Dorsolateral prefrontal cortex (tissue), 118 donors: Measurements from ENCODE around the gene PSMD4. TPM values are rescaled to one million over a fixed set of nuclear protein-coding genes. Genes with fewer than 3 reads are reported as not detected.

Source experiments
- total RNA-seq, 120 experiments: library from RNA; stranded (reverse); gene quantifications; one replicate each; pipeline versions ENCODE4 v1.2.3 to v1.2.4, GENCODE V29; 2022

The PSMD4 gene
- total RNA-seq, 120 experiments from 2014 or later, result 129 to 230 (median 181) TPM

Other genes with a start within 250 kb of the PSMD4 start
- gene MINDY1, start 247.8 kb upstream of the PSMD4 start, total RNA-seq, result 10 to 100 TPM; 12.0 to 93.6 (median 37.4) TPM
- 10 to 100 TPM; 12.4 to 27.8 (median 20.6) TPM for gene PRUNE1, start 246.3 kb upstream of the PSMD4 start, total RNA-seq
- 1 to 10 TPM in 62 of 120 experiments, under 1 TPM in 58; 0.20 to 4.9 (median 1.1) TPM for gene BNIPL, start 218.1 kb upstream of the PSMD4 start, total RNA-seq
- 10 to 100 TPM in 2 of 120 experiments, 1 to 10 TPM in 118; 1.8 to 11.6 (median 4.8) TPM for gene C1orf56, start 207.0 kb upstream of the PSMD4 start, total RNA-seq
- 10 to 100 TPM; 46.3 to 92.3 (median 62.6) TPM for gene CDC42SE1, start 195.1 kb upstream of the PSMD4 start, total RNA-seq
- 100 to 1,000 TPM in 38 of 120 experiments, 10 to 100 TPM in 82; 27.7 to 125 (median 89.6) TPM for gene MLLT11, start 194.3 kb upstream of the PSMD4 start, total RNA-seq
- 10 to 100 TPM; 11.6 to 37.2 (median 20.4) TPM for gene GABPB2, start 184.0 kb upstream of the PSMD4 start, total RNA-seq
- 10 to 100 TPM; 12.8 to 41.0 (median 24.6) TPM for gene SEMA6C, start 108.1 kb upstream of the PSMD4 start, total RNA-seq
- 1 to 10 TPM in 102 of 120 experiments, under 1 TPM in 14, not detected in 4; 0.40 to 6.4 (median 1.9) TPM for gene TNFAIP8L2, start 98.1 kb upstream of the PSMD4 start, total RNA-seq
- gene LYSMD1, start 88.8 kb upstream of the PSMD4 start, total RNA-seq, result 10 to 100 TPM; 11.8 to 24.4 (median 17.1) TPM
- 10 to 100 TPM; 20.8 to 38.5 (median 28.7) TPM for gene SCNM1, start 88.6 kb upstream of the PSMD4 start, total RNA-seq
- 1 to 10 TPM in 27 of 120 experiments, under 1 TPM in 7, not detected in 86; 0.60 to 2.8 (median 1.3) TPM for gene TMOD4, start 78.8 kb upstream of the PSMD4 start, total RNA-seq
- gene VPS72, start 64.5 kb upstream of the PSMD4 start, total RNA-seq, result 10 to 100 TPM; 29.6 to 76.5 (median 50.5) TPM
- 10 to 100 TPM; 43.8 to 76.6 (median 61.3) TPM for gene PIP5K1A, start 56.2 kb upstream of the PSMD4 start, total RNA-seq
- 10 to 100 TPM; 16.1 to 36.4 (median 25.3) TPM for gene ZNF687, start 27.6 kb downstream of the PSMD4 start, total RNA-seq
- 100 to 1,000 TPM in 23 of 120 experiments, 10 to 100 TPM in 97; 67.1 to 120 (median 92.2) TPM for gene PI4KB, start 72.7 kb downstream of the PSMD4 start, total RNA-seq
- gene RFX5, start 92.5 kb downstream of the PSMD4 start, total RNA-seq, result 10 to 100 TPM; 21.1 to 65.9 (median 38.7) TPM
- gene SELENBP1, start 118.0 kb downstream of the PSMD4 start, total RNA-seq, result 100 to 1,000 TPM in 1 of 120 experiments, 10 to 100 TPM in 119; 14.5 to 109 (median 42.1) TPM
- gene PSMB4, start 144.8 kb downstream of the PSMD4 start, total RNA-seq, result 100 to 1,000 TPM; 103 to 226 (median 181) TPM
- gene POGZ, start 204.8 kb downstream of the PSMD4 start, total RNA-seq, result 100 to 1,000 TPM; 132 to 285 (median 204) TPM